ENCODE measurements around the gene SPTBN1.

DNA sequence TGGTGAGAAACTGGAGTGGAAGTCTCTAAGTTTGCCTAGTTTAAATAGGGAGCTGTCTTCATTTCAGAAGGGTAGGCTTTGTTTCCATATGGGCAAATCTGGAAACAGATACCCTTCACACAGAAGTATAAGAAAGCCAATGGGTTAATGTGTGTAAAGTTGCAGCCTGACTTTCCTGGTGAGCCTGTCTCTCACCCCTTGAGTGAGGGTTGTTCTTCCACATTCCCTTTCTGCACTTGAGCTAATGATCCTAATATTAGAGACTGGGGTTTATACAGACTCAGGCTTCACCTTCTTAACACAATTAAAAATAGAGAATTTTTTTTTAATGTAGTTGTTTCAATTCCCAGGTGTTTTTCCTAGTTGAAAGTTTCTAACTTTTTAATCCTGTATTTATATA, 158.7 kb downstream of the SPTBN1 start:
- no peak for TF ChIP-seq EZH2 (IDR thresholded peaks at IDR 0.05; ENCODE audit: borderline replicate concordance, low read depth, low read length, severe bottlenecking)
- TF ChIP-seq, protein P1, sequence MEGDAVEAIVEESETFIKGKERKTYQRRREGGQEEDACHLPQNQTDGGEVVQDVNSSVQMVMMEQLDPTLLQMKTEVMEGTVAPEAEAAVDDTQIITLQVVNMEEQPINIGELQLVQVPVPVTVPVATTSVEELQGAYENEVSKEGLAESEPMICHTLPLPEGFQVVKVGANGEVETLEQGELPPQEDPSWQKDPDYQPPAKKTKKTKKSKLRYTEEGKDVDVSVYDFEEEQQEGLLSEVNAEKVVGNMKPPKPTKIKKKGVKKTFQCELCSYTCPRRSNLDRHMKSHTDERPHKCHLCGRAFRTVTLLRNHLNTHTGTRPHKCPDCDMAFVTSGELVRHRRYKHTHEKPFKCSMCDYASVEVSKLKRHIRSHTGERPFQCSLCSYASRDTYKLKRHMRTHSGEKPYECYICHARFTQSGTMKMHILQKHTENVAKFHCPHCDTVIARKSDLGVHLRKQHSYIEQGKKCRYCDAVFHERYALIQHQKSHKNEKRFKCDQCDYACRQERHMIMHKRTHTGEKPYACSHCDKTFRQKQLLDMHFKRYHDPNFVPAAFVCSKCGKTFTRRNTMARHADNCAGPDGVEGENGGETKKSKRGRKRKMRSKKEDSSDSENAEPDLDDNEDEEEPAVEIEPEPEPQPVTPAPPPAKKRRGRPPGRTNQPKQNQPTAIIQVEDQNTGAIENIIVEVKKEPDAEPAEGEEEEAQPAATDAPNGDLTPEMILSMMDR (IDR thresholded peaks at IDR 0.05; ENCODE audit: borderline replicate concordance, extremely low read depth, low read length, poor library complexity, severe bottlenecking) = no peak

All from DND-41 (cell line).